HepG2 (cell line): ENCODE results near the gene ARMC2. TPM values are rescaled to one million over a fixed set of nuclear protein-coding genes. Genes with fewer than 3 reads are reported as not detected.

Experiments
- ATAC-seq: fragments of 200-7000 bp; cut with Tn5 transposase; 3 replicates; pipeline ENCODE4 v1.9.1; 2020; ENCODE audit warnings: mild to moderate bottlenecking, moderate library complexity
- BruUV-seq: library from RNA; stranded (reverse); fragments of 400-500 nt; replicated peaks from 2 replicates; lab custom pipeline; 2021; lab: Mats Ljungman, UMichigan
- CTCF ChIA-PET: fragments of 300-600 bp; formaldehyde crosslinking; extraction: SDS; loops from one replicate; lab custom pipeline; 2021; ENCODE audit warnings: low total read pairs, inconsistent platforms, low intra/inter-chr PET ratio; lab: Yijun Ruan, JAX
- POLR2A ChIA-PET: fragments of 350-600 bp; sonication (Branson Sonifier 250); formaldehyde crosslinking; loops from one replicate; lab custom pipeline; 2020; ENCODE audit warnings: antibody characterized with exemption, inconsistent platforms; lab: Yijun Ruan, JAX
- DNase-seq: peaks from one replicate; pipeline ENCODE4 v3.0.0-alpha.2; 2015; ENCODE audit warnings: low spot score
- FAIRE-seq: peaks from 3 replicates; lab custom pipeline; 2011; peaks lifted over from hg19 to GRCh38; lab: Jason Lieb, UNC
- H2AFZ ChIP-seq: one replicate; pipeline ENCODE4 v1.6.1; 2011; ENCODE audit warnings: low read length, inconsistent platforms
- H3K27ac ChIP-seq: fragments of 300-600 bp; 3 replicates; pipeline ENCODE4 v1.8.0; 2011; ENCODE audit warnings: mixed run types, mild to moderate bottlenecking, mixed read lengths, low read length, inconsistent platforms; ENCODE audit not compliant: insufficient read depth; ENCODE audit errors: extremely low read length
- H3K27me3 ChIP-seq, 2 experiments: fragments of 200-600 bp in 1 of 2; 2 replicates in 1 of 2; 3 replicates in 1 of 2; pipeline versions ENCODE4 v1.6.0 to v1.8.0; 2011; ENCODE audit warnings: low read length in 2 of 2, mild to moderate bottlenecking in 2 of 2, moderate library complexity in 2 of 2, inconsistent platforms in 1 of 2; ENCODE audit not compliant: insufficient read depth in 2 of 2, control insufficient read depth in 1 of 2
- H3K36me3 ChIP-seq, 2 experiments: fragments of 200-600 bp in 1 of 2; replicated peaks in 1 of 2; 2 replicates in 1 of 2; 3 replicates in 1 of 2; pipeline versions ENCODE4 v1.5.1 to v1.8.0; 2011; ENCODE audit warnings: low read length in 2 of 2, inconsistent platforms in 1 of 2; ENCODE audit not compliant: insufficient read depth in 2 of 2, control insufficient read depth in 1 of 2
- H3K4me1 ChIP-seq: 2 replicates; pipeline ENCODE4 v1.5.1; 2012; ENCODE audit warnings: low read length, inconsistent platforms; ENCODE audit not compliant: insufficient read depth
- H3K4me2 ChIP-seq: 2 replicates; pipeline ENCODE4 v1.6.0; 2011; ENCODE audit warnings: low read depth, low read length, inconsistent platforms
- H3K4me3 ChIP-seq, 3 experiments: fragments of 200-600 bp in 1 of 3; sonication (generic), shearing (Covaris generic) in 1 of 3; replicated peaks in 1 of 3; 2 replicates each; pipeline ENCODE4 v1.5.1; 2011 to 2016; ENCODE audit warnings: low read length in 3 of 3, inconsistent platforms in 2 of 3, low read depth in 2 of 3, mild to moderate bottlenecking in 2 of 3, control low read depth in 1 of 3, mixed read lengths in 1 of 3; ENCODE audit not compliant: insufficient read depth in 1 of 3
- H3K79me2 ChIP-seq: one replicate; pipeline ENCODE4 v1.6.1; 2011; ENCODE audit warnings: low read length, inconsistent platforms; ENCODE audit not compliant: insufficient read depth
- H3K9ac ChIP-seq: 2 replicates; pipeline ENCODE4 v1.6.0; 2011; ENCODE audit warnings: mild to moderate bottlenecking, low read depth, low read length, inconsistent platforms; ENCODE audit not compliant: insufficient read depth
- H3K9me3 ChIP-seq: 2 replicates; pipeline ENCODE4 v1.5.1; 2012; ENCODE audit warnings: mild to moderate bottlenecking, low read length
- H4K20me1 ChIP-seq: 2 replicates; pipeline ENCODE4 v1.6.0; 2011; ENCODE audit warnings: inconsistent platforms, mild to moderate bottlenecking, low read length, moderate library complexity; ENCODE audit not compliant: insufficient read depth
- HOXA7 ChIP-seq: sonication (generic); formaldehyde crosslinking; IDR thresholded peaks from 2 replicates; pipeline ENCODE4 v1.8.1; 2022; ENCODE audit warnings: mild to moderate bottlenecking, missing genetic modification reagents, moderate library complexity
- KDM5B ChIP-seq: sonication (generic); formaldehyde crosslinking; IDR thresholded peaks from 2 replicates; pipeline ENCODE4 v1.4.0; 2020; ENCODE audit warnings: missing genetic modification reagents, mild to moderate bottlenecking, borderline replicate concordance
- NFYC ChIP-seq: IDR thresholded peaks from 2 replicates; pipeline ENCODE4 v1.6.1; 2016; ENCODE audit warnings: missing genetic modification reagents, missing compliant biosample characterization
- NKX3-1 ChIP-seq: sonication (generic); formaldehyde crosslinking; IDR thresholded peaks from 2 replicates; pipeline ENCODE4 v1.5.0; 2020; ENCODE audit warnings: missing genetic modification reagents
- NPAS2 ChIP-seq: sonication (generic); formaldehyde crosslinking; IDR thresholded peaks from 2 replicates; pipeline ENCODE4 v1.8.0; 2022; ENCODE audit warnings: mild to moderate bottlenecking, missing genetic modification reagents, borderline replicate concordance
- PAF1 ChIP-seq: IDR thresholded peaks from 2 replicates; pipeline ENCODE4 v1.6.1; 2016; ENCODE audit warnings: missing genetic modification reagents, missing compliant biosample characterization
- ZBTB20 ChIP-seq: sonication (generic); formaldehyde crosslinking; IDR thresholded peaks from 2 replicates; pipeline ENCODE4 v1.8.1; 2023; ENCODE audit warnings: missing genetic modification reagents, low read depth, mild to moderate bottlenecking, borderline replicate concordance
- ZHX1 ChIP-seq: sonication (generic); formaldehyde crosslinking; IDR thresholded peaks from 2 replicates; pipeline ENCODE4 v1.8.1; 2022; ENCODE audit warnings: low read depth, mild to moderate bottlenecking, missing genetic modification reagents
- WGBS: methylation state at CpG from one replicate; pipeline ENCODE4 v1.1.6; 2017; ENCODE audit warnings: low lambda C conversion rate; 5-methylcytosine and 5-hydroxymethylcytosine counted together
- in situ Hi-C: cut with HindIII; loops from 2 replicates; pipeline ENCODE4 v1.10.0; 2017; ENCODE audit warnings: low pct_unique_long_range_greater_than_20kb; ENCODE audit not compliant: extremely low pct_ligation_motif_present
- intact Hi-C: fragments of 100-400 bp; cut with micrococcal nuclease; formaldehyde crosslinking; loops from one replicate; pipeline ENCODE4 v1.10.0; 2022; ENCODE audit not compliant: unreplicated experiment
- polyA plus RNA-seq, 8 experiments: library from polyadenylated mRNA; depleted of rRNA in 3 of 8; stranded (reverse) in 7 of 8; unstranded in 1 of 8; fragments of >200 nt; fragmentation: Illumina TruSeq in 4 of 8; extraction: Trizol in 4 of 8; gene quantifications; 2 replicates each; pipeline versions ENCODE4 v1.2.1 to v1.2.3, GENCODE V29; 2011 to 2016; ENCODE audit warnings: low read depth in 4 of 8, missing spikeins in 1 of 8, mixed read lengths in 1 of 8; ENCODE audit not compliant: insufficient read depth in 1 of 8
- total RNA-seq, 5 experiments: library from RNA; depleted of rRNA; stranded (reverse); fragments of >200 nt; fragmentation: Illumina TruSeq; extraction: Trizol; gene quantifications; 2 replicates each; pipeline ENCODE4 v1.2.3, GENCODE V29; 2016; ENCODE audit warnings: low read depth in 1 of 5
- TF ChIP-seq, protein P1 (sequence below): sonication (generic); formaldehyde crosslinking; IDR thresholded peaks from 2 replicates; pipeline ENCODE4 v1.5.0; 2020; ENCODE audit warnings: mild to moderate bottlenecking, missing genetic modification reagents, borderline replicate concordance
- TF ChIP-seq, protein P2 (sequence below): sonication (generic); formaldehyde crosslinking; IDR thresholded peaks from 2 replicates; pipeline ENCODE4 v1.5.0; 2020; ENCODE audit warnings: mild to moderate bottlenecking, missing genetic modification reagents, borderline replicate concordance

ARMC2 gene
- total and polyA plus RNA-seq, 2 of the 13 experiments (the other 11 are each of a cell fraction or from before 2014, with no cell fraction given), result 1.4 to 3.2 TPM

GRCh38 chr6:108868647-108869046 lies 20.4 kb downstream of the ARMC2 start (continued):
- TF ChIP-seq, protein P1, sequence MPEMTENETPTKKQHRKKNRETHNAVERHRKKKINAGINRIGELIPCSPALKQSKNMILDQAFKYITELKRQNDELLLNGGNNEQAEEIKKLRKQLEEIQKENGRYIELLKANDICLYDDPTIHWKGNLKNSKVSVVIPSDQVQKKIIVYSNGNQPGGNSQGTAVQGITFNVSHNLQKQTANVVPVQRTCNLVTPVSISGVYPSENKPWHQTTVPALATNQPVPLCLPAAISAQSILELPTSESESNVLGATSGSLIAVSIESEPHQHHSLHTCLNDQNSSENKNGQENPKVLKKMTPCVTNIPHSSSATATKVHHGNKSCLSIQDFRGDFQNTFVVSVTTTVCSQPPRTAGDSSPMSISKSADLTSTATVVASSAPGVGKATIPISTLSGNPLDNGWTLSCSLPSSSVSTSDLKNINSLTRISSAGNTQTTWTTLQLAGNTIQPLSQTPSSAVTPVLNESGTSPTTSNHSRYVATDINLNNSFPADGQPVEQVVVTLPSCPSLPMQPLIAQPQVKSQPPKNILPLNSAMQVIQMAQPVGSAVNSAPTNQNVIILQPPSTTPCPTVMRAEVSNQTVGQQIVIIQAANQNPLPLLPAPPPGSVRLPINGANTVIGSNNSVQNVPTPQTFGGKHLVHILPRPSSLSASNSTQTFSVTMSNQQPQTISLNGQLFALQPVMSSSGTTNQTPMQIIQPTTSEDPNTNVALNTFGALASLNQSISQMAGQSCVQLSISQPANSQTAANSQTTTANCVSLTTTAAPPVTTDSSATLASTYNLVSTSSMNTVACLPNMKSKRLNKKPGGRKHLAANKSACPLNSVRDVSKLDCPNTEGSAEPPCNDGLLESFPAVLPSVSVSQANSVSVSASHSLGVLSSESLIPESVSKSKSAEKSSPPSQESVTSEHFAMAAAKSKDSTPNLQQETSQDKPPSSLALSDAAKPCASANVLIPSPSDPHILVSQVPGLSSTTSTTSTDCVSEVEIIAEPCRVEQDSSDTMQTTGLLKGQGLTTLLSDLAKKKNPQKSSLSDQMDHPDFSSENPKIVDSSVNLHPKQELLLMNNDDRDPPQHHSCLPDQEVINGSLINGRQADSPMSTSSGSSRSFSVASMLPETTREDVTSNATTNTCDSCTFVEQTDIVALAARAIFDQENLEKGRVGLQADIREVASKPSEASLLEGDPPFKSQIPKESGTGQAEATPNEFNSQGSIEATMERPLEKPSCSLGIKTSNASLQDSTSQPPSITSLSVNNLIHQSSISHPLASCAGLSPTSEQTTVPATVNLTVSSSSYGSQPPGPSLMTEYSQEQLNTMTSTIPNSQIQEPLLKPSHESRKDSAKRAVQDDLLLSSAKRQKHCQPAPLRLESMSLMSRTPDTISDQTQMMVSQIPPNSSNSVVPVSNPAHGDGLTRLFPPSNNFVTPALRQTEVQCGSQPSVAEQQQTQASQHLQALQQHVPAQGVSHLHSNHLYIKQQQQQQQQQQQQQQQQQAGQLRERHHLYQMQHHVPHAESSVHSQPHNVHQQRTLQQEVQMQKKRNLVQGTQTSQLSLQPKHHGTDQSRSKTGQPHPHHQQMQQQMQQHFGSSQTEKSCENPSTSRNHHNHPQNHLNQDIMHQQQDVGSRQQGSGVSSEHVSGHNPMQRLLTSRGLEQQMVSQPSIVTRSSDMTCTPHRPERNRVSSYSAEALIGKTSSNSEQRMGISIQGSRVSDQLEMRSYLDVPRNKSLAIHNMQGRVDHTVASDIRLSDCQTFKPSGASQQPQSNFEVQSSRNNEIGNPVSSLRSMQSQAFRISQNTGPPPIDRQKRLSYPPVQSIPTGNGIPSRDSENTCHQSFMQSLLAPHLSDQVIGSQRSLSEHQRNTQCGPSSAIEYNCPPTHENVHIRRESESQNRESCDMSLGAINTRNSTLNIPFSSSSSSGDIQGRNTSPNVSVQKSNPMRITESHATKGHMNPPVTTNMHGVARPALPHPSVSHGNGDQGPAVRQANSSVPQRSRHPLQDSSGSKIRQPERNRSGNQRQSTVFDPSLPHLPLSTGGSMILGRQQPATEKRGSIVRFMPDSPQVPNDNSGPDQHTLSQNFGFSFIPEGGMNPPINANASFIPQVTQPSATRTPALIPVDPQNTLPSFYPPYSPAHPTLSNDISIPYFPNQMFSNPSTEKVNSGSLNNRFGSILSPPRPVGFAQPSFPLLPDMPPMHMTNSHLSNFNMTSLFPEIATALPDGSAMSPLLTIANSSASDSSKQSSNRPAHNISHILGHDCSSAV (CRISPR knock-in tag), result no peak

GRCh38 chr6:108869876-108870275 lies 21.7 kb downstream of the ARMC2 start:
- FAIRE-seq (no peak), ATAC-seq (no peak), DNase-seq (no peak)
- no peaks in the 10 kb centered on the region for H4K20me1 ChIP-seq
- WGBS, result 87% methylated on average over 2 of the region's 2 CpGs
- ChIA-PET POLR2A (no interaction called here), CTCF (no interaction called here)
- H3K27ac ChIP-seq, result no peak overlapping the region
- H3K9ac ChIP-seq, result no peak overlapping the region
- H3K9me3 ChIP-seq, result no peaks in the 10 kb centered on the region
- no peak overlapping the region for H3K4me2 ChIP-seq
- no peak overlapping the region for H2AFZ ChIP-seq
- H3K79me2 ChIP-seq, result no peaks in the 10 kb centered on the region
- H3K4me1 ChIP-seq, result no peaks in the 10 kb centered on the region
- no peaks in the 10 kb centered on the region for H3K27me3 ChIP-seq
- in situ Hi-C loops (no loop called here), intact Hi-C loops (no loop called here)
- no TSS peak for BruUV-seq
- no peak overlapping the region for H3K4me3 ChIP-seq
- no peaks in the 10 kb centered on the region for H3K36me3 ChIP-seq
- TF ChIP-seq ZHX1, result no peak
- TF ChIP-seq KDM5B (CRISPR knock-in tag), result no peak
- no peak for TF ChIP-seq ZBTB20 (CRISPR knock-in tag)
- no peak for TF ChIP-seq NFYC
- no peak for TF ChIP-seq NPAS2 (CRISPR knock-in tag)
- TF ChIP-seq, protein P2, sequence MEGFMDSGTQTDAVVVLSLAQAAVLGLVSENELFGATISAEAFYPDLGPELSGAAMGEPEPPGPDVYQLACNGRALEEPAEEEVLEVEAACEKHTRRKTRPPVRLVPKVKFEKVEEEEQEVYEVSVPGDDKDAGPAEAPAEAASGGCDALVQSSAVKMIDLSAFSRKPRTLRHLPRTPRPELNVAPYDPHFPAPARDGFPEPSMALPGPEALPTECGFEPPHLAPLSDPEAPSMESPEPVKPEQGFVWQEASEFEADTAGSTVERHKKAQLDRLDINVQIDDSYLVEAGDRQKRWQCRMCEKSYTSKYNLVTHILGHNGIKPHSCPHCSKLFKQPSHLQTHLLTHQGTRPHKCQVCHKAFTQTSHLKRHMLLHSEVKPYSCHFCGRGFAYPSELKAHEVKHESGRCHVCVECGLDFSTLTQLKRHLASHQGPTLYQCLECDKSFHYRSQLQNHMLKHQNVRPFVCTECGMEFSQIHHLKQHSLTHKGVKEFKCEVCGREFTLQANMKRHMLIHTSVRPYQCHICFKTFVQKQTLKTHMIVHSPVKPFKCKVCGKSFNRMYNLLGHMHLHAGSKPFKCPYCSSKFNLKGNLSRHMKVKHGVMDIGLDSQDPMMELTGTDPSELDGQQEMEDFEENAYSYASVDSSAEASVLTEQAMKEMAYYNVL (CRISPR knock-in tag), result no peak
- no peak for TF ChIP-seq NKX3-1 (CRISPR knock-in tag)
- no peak for TF ChIP-seq HOXA7 (CRISPR knock-in tag)
- no peak for TF ChIP-seq PAF1 (CRISPR knock-in tag)
